ENCODE measurements around the gene SNX4.

SNX4 gene

GRCh38 chr3:125513490-125514115 lies 6.4 kb downstream of the SNX4 start:
- Histone ChIP-seq H3K4me2 (ENCODE audit: low read length) (no peak overlapping the region), H3K36me3 (ENCODE audit: insufficient read depth, low read length) (peaks cover 62% of the 10 kb centered on the region), H3K9me2 (ENCODE audit: low read depth, low read length) (no peaks in the 10 kb centered on the region), H4K20me1 (ENCODE audit: insufficient read depth, low read length) (no peaks in the 10 kb centered on the region), H3K4me1 (ENCODE audit: insufficient read depth, low read length, severe bottlenecking) (peaks cover 29% of the 10 kb centered on the region), H2AFZ (ENCODE audit: low read length) (no peak overlapping the region), H3K27ac (ENCODE audit: low read depth, low read length, poor library complexity, severe bottlenecking) (no peak overlapping the region), H3F3A (ENCODE audit: insufficient read depth, low read length) (no peaks in the 10 kb centered on the region), H3K27me3 (ENCODE audit: insufficient read depth, low read length) (no peaks in the 10 kb centered on the region), H3K9ac (ENCODE audit: low read length) (no peak overlapping the region), H3K79me2 (ENCODE audit: insufficient read depth, low read length) (peaks cover 19% of the 10 kb centered on the region), H3K4me3 (ENCODE audit: low read depth, low read length, poor library complexity, severe bottlenecking) (no peak overlapping the region), H3K9me3 (ENCODE audit: low read length) (peaks cover 2% of the 10 kb centered on the region; the same call in 1 of the 2 replicates)
- no peak for TF ChIP-seq EZH2 (IDR thresholded peaks at IDR 0.05; ENCODE audit: borderline replicate concordance, low read length)

GRCh38 chr3:125512135-125512920 lies 7.7 kb downstream of the SNX4 start:
- peaks cover 5% of the 10 kb centered on the region; the same call in 1 of the 2 replicates for H3K9me3 ChIP-seq (ENCODE audit: low read length)
- peaks cover 14% of the 10 kb centered on the region for H3K79me2 ChIP-seq (ENCODE audit: insufficient read depth, low read length)
- H3K9ac ChIP-seq (ENCODE audit: low read length): no peak overlapping the region
- no peaks in the 10 kb centered on the region for H3F3A ChIP-seq (ENCODE audit: insufficient read depth, low read length)
- H3K4me2 ChIP-seq (ENCODE audit: low read length): no peak overlapping the region
- no peak overlapping the region for H2AFZ ChIP-seq (ENCODE audit: low read length)
- no peaks in the 10 kb centered on the region for H4K20me1 ChIP-seq (ENCODE audit: insufficient read depth, low read length)
- peaks cover 69% of the 10 kb centered on the region for H3K36me3 ChIP-seq (ENCODE audit: insufficient read depth, low read length)
- no peaks in the 10 kb centered on the region for H3K9me2 ChIP-seq (ENCODE audit: low read depth, low read length)
- peaks cover 16% of the 10 kb centered on the region for H3K4me1 ChIP-seq (ENCODE audit: insufficient read depth, low read length, severe bottlenecking)
- TF ChIP-seq CTCF (IDR thresholded peaks at IDR 0.05; ENCODE audit: low read length): no peak
- TF ChIP-seq EZH2 (IDR thresholded peaks at IDR 0.05; ENCODE audit: borderline replicate concordance, low read length): no peak
- H3K4me3 ChIP-seq (ENCODE audit: low read depth, low read length, poor library complexity, severe bottlenecking): no peak overlapping the region
- no peaks in the 10 kb centered on the region for H3K27me3 ChIP-seq (ENCODE audit: insufficient read depth, low read length)
- H3K27ac ChIP-seq (ENCODE audit: low read depth, low read length, poor library complexity, severe bottlenecking): no peak overlapping the region

GRCh38 chr3:125511420-125512118 lies 8.4 kb downstream of the SNX4 start:
- Histone ChIP-seq H3K9ac (ENCODE audit: low read length) (no peak overlapping the region), H3K79me2 (ENCODE audit: insufficient read depth, low read length) (peaks cover 14% of the 10 kb centered on the region), H3K9me2 (ENCODE audit: low read depth, low read length) (no peaks in the 10 kb centered on the region), H3K4me2 (ENCODE audit: low read length) (no peak overlapping the region), H4K20me1 (ENCODE audit: insufficient read depth, low read length) (no peaks in the 10 kb centered on the region), H3K36me3 (ENCODE audit: insufficient read depth, low read length) (peaks cover 77% of the 10 kb centered on the region), H3K4me3 (ENCODE audit: low read depth, low read length, poor library complexity, severe bottlenecking) (no peak overlapping the region), H3F3A (ENCODE audit: insufficient read depth, low read length) (no peaks in the 10 kb centered on the region), H2AFZ (ENCODE audit: low read length) (no peak overlapping the region), H3K4me1 (ENCODE audit: insufficient read depth, low read length, severe bottlenecking) (peaks cover 8% of the 10 kb centered on the region), H3K9me3 (ENCODE audit: low read length) (peaks cover 5% of the 10 kb centered on the region; the same call in 1 of the 2 replicates), H3K27me3 (ENCODE audit: insufficient read depth, low read length) (no peaks in the 10 kb centered on the region), H3K27ac (ENCODE audit: low read depth, low read length, poor library complexity, severe bottlenecking) (no peak overlapping the region)
- TF ChIP-seq EZH2 (IDR thresholded peaks at IDR 0.05; ENCODE audit: borderline replicate concordance, low read length) (no peak), CTCF (IDR thresholded peaks at IDR 0.05; ENCODE audit: low read length) (no peak)
